Spleen (tissue), 7 donors: ENCODE measurements around the gene PTTG1.

Source experiments
- CTCF ChIP-seq, 11 experiments: fragments of 200-600 bp in 7 of 11; fragments of 450-650 bp in 4 of 11; sonication (generic) in 4 of 11; IDR thresholded peaks in 8 of 11; conservative IDR thresholded peaks in 3 of 11; 1 replicate in 7 of 11; 2 replicates in 4 of 11; pipeline versions ENCODE4 v1.4.0 to v1.8.0; 2016 to 2021; ENCODE audit warnings: antibody characterized with exemption in 11 of 11, inconsistent platforms in 4 of 11, mild to moderate bottlenecking in 1 of 11
- POLR2AphosphoS5 ChIP-seq, 3 donors: sonication (generic); formaldehyde crosslinking; IDR thresholded peaks; one replicate each; pipeline ENCODE4 v1.5.1; 2017; ENCODE audit warnings: antibody characterized with exemption in 3 of 3
- donor health status: DM: no; HTN: no; CAD: no; lungs with moderate emphysema.
- donor health status: DM: no; HTN: no; CAD: no.
- donor health status: DM: no; HTN: no; CAD: no.

- TF ChIP-seq CTCF (IDR thresholded peaks at IDR 0.05 in 8 of 11, conservative IDR thresholded peaks at IDR 0.05 in 3 of 11) (no peak), POLR2AphosphoS5 (IDR thresholded peaks at IDR 0.05) (no peak)
Observed at GRCh38 chr5:160437271-160437670, 15.6 kb downstream of the PTTG1 start.
